Thyroid gland (tissue), 4 donors: ENCODE results near the gene PATL1.

Source experiments
- POLR2A ChIP-seq, 2 donors: fragments of 450-650 bp; IDR thresholded peaks; one replicate each; pipeline ENCODE4 v1.6.1; 2017; ENCODE audit warnings: antibody characterized with exemption in 2 of 2, mild to moderate bottlenecking in 2 of 2, moderate library complexity in 1 of 2
- TF ChIP-seq, protein P1 (sequence below), 6 experiments: fragments of 200-600 bp in 3 of 6; fragments of 450-650 bp in 3 of 6; sonication (generic) in 3 of 6; IDR thresholded peaks; one replicate each; pipeline ENCODE4 v1.5.1; 2016 to 2019; ENCODE audit warnings: antibody characterized with exemption in 6 of 6, mild to moderate bottlenecking in 2 of 6, inconsistent platforms in 1 of 6, moderate library complexity in 1 of 6

DNA sequence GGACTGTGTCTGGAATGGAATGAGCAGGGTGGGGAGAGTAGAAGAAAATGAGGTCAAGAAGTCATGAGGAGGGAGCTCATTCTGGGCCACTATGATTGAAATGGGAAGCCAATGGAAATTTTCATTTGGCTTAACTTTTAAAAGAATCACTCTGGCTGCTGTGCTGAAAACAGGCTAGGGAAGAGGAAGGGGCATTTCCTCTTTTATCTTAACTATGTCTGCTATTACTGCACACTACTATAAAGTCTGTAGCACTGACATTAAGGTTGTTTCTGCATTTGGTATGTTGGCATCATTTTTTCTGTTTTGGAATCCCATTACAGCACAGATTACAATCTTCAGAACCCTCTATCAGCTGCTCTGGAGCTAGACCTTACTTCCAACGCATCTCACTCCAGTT, 8.2 kb downstream of the PATL1 start:
- TF ChIP-seq, protein P1, sequence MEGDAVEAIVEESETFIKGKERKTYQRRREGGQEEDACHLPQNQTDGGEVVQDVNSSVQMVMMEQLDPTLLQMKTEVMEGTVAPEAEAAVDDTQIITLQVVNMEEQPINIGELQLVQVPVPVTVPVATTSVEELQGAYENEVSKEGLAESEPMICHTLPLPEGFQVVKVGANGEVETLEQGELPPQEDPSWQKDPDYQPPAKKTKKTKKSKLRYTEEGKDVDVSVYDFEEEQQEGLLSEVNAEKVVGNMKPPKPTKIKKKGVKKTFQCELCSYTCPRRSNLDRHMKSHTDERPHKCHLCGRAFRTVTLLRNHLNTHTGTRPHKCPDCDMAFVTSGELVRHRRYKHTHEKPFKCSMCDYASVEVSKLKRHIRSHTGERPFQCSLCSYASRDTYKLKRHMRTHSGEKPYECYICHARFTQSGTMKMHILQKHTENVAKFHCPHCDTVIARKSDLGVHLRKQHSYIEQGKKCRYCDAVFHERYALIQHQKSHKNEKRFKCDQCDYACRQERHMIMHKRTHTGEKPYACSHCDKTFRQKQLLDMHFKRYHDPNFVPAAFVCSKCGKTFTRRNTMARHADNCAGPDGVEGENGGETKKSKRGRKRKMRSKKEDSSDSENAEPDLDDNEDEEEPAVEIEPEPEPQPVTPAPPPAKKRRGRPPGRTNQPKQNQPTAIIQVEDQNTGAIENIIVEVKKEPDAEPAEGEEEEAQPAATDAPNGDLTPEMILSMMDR (IDR thresholded peaks at IDR 0.05), result no peak
- no peak for TF ChIP-seq POLR2A (IDR thresholded peaks at IDR 0.05)
